Choroid plexus epithelial cell (primary cell): ENCODE results near the gene THSD4.

Source experiments
- DNase-seq: peaks from one replicate; pipeline ENCODE4 v3.0.0-alpha.2; 2010; ENCODE audit warnings: low read depth
- H3K4me3 ChIP-seq: 2 replicates; pipeline ENCODE4 v1.5.1; 2011; ENCODE audit warnings: low read depth, mild to moderate bottlenecking, control low read depth, low read length, moderate library complexity
- TF ChIP-seq, protein P1 (sequence below): conservative IDR thresholded peaks from 2 replicates; pipeline ENCODE4 v1.5.1; 2011; ENCODE audit warnings: low read depth, mild to moderate bottlenecking, control low read depth, inconsistent platforms, low read length, moderate library complexity

THSD4 gene

GRCh38 chr15:71357321-71357732 is 242.1 kb downstream of the THSD4 start:
- TF ChIP-seq, protein P1, sequence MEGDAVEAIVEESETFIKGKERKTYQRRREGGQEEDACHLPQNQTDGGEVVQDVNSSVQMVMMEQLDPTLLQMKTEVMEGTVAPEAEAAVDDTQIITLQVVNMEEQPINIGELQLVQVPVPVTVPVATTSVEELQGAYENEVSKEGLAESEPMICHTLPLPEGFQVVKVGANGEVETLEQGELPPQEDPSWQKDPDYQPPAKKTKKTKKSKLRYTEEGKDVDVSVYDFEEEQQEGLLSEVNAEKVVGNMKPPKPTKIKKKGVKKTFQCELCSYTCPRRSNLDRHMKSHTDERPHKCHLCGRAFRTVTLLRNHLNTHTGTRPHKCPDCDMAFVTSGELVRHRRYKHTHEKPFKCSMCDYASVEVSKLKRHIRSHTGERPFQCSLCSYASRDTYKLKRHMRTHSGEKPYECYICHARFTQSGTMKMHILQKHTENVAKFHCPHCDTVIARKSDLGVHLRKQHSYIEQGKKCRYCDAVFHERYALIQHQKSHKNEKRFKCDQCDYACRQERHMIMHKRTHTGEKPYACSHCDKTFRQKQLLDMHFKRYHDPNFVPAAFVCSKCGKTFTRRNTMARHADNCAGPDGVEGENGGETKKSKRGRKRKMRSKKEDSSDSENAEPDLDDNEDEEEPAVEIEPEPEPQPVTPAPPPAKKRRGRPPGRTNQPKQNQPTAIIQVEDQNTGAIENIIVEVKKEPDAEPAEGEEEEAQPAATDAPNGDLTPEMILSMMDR = no peak
- H3K4me3 ChIP-seq = no peak overlapping the region
- DNase-seq = no peak

DNA sequence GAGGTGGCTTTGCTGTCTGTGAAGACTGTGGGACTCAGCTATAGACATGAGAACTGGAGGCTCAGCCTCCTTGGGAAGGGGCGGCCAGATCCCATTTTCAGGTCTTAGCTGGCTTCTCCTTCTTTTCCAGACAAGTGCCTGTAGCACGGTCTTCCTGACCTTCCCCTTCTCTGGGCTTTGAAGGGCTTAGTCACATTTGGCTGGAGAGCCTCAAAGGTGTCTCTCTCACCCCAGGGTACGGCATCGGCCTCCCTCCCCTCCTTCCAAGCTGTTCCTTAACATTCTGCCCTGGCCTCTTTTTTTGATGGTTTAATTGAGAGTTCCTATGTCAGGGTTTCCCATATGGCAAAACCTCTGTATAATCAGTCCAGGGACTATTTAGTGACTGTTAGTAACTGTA is 242.7 kb downstream of the THSD4 start:
- DNase-seq = no peak
- TF ChIP-seq, protein P1 = no peak
- H3K4me3 ChIP-seq = no peak overlapping the region

DNA sequence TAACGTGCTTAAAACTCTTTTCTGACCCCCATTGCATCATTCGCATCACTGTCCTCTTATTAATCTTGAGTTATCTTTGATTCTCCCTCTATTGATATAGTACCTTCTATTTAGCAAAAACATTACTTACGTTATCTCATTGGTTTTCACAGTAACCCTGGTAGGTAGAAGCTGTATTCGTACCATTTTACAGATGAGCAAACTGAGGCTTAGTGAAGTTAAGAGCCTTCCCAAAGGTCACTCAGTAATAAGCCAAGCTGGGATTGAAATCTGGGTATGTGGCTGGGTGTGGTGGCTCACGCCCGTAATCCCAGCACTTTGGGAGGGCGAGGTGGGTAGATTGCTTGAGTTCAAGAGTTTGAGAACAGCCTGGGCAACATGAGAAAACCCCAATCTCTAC is 244.0 kb downstream of the THSD4 start:
- no peak for DNase-seq
- TF ChIP-seq, protein P1 = no peak
- no peak overlapping the region for H3K4me3 ChIP-seq

DNA sequence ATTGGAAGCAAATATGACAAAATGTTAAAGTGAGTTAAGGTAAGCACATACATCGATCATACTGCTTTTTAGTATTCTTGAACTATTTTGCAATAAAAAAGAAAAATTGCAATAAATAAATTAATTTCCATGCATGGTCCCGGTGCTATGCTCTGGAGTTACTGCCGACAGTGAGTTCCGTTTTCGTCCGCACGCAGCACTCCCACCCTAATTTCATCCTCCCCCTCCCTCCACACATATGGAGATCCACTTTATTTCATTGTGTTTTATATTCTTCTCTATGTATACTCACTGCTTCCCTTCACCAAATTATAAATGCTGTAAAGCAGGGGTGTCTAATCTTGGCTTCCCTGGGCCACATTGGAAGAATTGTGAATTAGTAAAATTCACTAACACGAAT is 247.3 kb downstream of the THSD4 start:
- TF ChIP-seq, protein P1 = no peak
- no peak for DNase-seq
- no peak overlapping the region for H3K4me3 ChIP-seq

- TF ChIP-seq, protein P1 = no peak
- H3K4me3 ChIP-seq = no peak overlapping the region
- no peak for DNase-seq
Observed at GRCh38 chr15:71362987-71363968, 248.0 kb downstream of the THSD4 start.

DNA sequence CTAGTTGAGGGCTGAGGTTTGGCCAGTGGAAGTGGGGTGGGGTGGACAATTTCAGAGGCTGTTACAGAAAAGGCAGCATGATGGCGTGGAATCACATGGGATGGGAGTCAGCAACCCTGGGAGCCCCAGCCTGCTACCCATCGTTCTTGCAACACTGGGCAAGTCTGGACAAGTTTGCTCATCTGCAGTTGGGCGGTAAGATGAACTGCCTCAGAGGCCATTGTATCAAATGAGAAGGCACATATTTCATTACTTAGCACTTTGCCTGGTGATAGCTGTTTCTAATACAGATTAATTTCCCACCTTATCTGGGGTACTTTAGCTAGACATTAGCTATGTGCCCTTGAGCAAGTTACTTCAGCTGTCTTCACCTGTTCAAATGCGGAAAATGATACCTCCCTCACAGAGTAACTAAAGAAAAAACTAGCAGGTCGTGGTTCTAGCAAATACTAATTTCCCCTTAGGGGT is 248.9 kb downstream of the THSD4 start:
- peak; percentile 21 for DNase-seq
- TF ChIP-seq, protein P1 = no peak
- H3K4me3 ChIP-seq = no peak overlapping the region
